Activated CD4-positive, alpha-beta T cell treated with anti-CD3 and anti-CD28 coated beads, Interleukin-2, amount 10 ng/mL, durations not matched to agents 7 days and 5 days (primary cell): ENCODE results near the gene WDFY4. TPM values are rescaled to one million over a fixed set of nuclear protein-coding genes. Genes with fewer than 3 reads are reported as not detected.

Source experiments
- CTCF ChIA-PET: fragments of 350-600 bp; sonication (Branson Sonifier 250); formaldehyde crosslinking; loops from one replicate; lab custom pipeline; 2021; ENCODE audit warnings: antibody characterized with exemption; lab: Charles Lee
- POLR2A ChIA-PET: fragments of 350-600 bp; sonication (Branson Sonifier 250); formaldehyde crosslinking; loops from one replicate; lab custom pipeline; 2021; ENCODE audit warnings: antibody characterized with exemption; lab: Charles Lee
- DNase-seq: peaks from one replicate; pipeline ENCODE4 v3.0.0-alpha.2; 2020
- H3K27ac Mint-ChIP-seq: one replicate; pipeline ENCODE4 v1.8.0; 2021; ENCODE audit warnings: mild to moderate bottlenecking, moderate library complexity, mixed read lengths
- H3K27me3 Mint-ChIP-seq: one replicate; pipeline ENCODE4 v1.8.0; 2021; ENCODE audit warnings: mixed read lengths
- H3K36me3 Mint-ChIP-seq: one replicate; pipeline ENCODE4 v1.8.0; 2021; ENCODE audit warnings: low read depth, mixed read lengths
- H3K4me1 Mint-ChIP-seq: one replicate; pipeline ENCODE4 v1.8.0; 2021; ENCODE audit warnings: mixed read lengths
- H3K4me3 Mint-ChIP-seq: one replicate; pipeline ENCODE4 v1.8.0; 2021; ENCODE audit warnings: mild to moderate bottlenecking, moderate library complexity, mixed read lengths
- H3K9me3 Mint-ChIP-seq: one replicate; pipeline ENCODE4 v1.8.0; 2021; ENCODE audit warnings: mixed read lengths
- total RNA-seq, 2 experiments: library from RNA; stranded (reverse); gene quantifications; one replicate each; pipeline ENCODE4 v1.2.3, GENCODE V29; 2021

Gene WDFY4
- total RNA-seq, 2 experiments from 2014 or later: 0.37 to 0.40 TPM

DNA sequence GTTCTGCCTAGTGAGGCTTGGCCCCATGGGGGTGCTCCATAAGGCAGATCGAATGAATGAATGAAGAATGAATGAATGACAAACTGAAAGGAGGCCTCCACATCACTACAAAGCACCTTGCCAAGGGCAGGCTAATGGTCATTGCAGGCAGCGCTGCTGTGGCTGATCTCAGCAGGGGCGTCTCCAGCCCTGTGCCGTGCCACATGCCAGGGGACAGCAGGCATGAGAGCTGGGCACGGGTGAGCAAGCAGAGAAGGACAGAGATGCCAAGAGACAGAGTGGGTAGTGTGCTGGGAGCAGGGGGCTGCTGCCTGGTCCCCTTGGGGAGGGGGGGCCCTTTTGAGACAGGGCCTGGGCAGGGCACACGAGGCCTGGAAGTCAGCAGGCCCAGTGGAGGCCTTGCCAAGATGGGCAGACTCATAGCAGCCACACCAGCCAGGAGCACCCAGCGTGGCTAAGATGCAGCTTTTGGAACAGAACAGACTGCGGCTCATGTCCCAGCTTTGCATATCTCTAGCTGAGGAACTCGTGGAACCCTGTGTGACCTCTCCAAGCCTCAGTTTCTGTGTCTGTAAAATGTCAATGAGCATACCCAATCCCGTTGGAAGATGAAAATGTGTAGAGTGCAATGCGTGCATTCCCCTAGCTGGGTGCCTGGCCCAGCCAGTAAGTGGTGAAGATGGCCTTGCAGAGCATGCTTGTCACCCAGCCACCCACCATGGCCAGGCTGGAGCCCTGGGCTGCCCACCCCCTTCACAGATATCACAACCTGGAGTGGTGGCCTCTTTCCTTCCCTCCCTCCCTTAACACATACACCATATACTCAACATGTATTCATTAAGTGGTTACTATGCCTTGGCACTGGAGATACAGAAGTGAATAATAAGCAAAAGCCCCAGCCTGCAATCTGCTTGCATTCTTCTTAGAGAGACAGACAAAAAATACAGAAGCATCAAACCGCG is 316.0 kb downstream of the WDFY4 start:
- no peak for DNase-seq
- H3K27me3 Mint-ChIP-seq: no peaks in the 10 kb centered on the region
- no peak overlapping the region for H3K4me3 Mint-ChIP-seq
- no peaks in the 10 kb centered on the region for H3K9me3 Mint-ChIP-seq
- CTCF ChIA-PET: no interaction called here
- POLR2A ChIA-PET: no interaction called here
- H3K4me1 Mint-ChIP-seq: no peaks in the 10 kb centered on the region
- H3K36me3 Mint-ChIP-seq: no peaks in the 10 kb centered on the region
- no peak overlapping the region for H3K27ac Mint-ChIP-seq

DNA sequence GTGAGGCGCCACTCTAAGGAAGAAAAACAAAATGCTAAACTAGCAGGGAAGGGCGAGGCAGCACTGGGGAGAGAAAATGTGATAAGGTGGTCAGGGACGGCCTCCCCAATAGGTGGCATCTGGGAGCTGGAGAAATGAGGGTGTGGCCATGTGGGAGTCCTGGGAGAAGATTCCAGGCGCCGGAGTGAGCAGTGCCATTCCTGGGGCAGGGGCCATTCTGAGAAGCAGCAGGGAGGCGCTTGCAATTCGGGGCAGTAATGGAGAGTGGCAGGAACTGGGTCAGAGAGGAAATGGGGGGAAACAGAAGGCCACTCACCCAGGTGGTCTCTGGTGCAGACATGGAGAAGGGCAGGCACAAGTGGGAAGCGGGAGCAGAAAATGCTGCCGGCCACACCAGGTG is 316.7 kb downstream of the WDFY4 start:
- DNase-seq: no peak
- Mint-ChIP-seq H3K27me3 (no peaks in the 10 kb centered on the region), H3K27ac (no peak overlapping the region), H3K36me3 (no peaks in the 10 kb centered on the region), H3K4me3 (no peak overlapping the region), H3K4me1 (no peaks in the 10 kb centered on the region), H3K9me3 (no peaks in the 10 kb centered on the region)
- CTCF ChIA-PET: no interaction called here
- POLR2A ChIA-PET: no interaction called here

DNA sequence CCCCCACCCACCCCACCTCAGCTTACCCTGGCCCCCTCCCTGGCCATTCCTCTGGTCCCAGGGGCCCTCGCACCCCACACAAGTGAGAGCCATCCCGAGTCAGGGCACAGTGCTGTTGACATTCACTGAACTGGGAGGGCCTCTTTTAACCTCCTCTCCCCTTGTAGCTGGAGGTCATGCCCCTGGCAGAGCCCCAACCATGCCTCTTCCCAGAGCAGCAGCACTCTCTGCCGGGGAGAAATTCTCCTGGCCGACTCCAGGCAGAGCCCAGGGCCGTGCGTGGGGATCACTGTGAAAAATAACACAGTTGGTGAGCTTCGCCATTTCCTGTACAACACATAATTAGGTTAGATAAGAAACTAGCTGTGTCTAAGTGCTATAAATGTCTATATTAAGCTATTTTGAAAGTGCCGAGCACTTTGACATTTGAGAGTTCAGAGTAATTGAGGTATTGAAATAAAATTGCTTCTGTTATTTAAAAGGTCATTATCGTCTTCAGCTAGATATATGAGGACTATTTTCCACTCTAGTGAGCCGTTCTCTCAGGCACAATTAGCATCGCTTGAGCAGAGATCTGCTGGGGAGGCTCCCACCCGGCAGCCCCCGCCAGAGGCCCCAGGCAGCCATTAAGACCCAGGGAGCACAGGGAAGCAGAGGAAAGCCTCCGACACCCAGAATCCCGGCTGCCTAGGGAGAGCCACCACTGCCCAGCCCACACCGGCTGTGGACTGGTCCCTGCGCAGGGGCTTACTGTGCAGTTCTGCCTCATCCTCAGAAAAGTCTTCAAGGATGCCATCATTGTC is 317.4 kb downstream of the WDFY4 start:
- no peaks in the 10 kb centered on the region for H3K9me3 Mint-ChIP-seq
- ChIA-PET CTCF (no interaction called here), POLR2A (no interaction called here)
- no peaks in the 10 kb centered on the region for H3K27me3 Mint-ChIP-seq
- H3K36me3 Mint-ChIP-seq: no peaks in the 10 kb centered on the region
- no peak overlapping the region for H3K27ac Mint-ChIP-seq
- H3K4me1 Mint-ChIP-seq: no peaks in the 10 kb centered on the region
- DNase-seq: no peak
- no peak overlapping the region for H3K4me3 Mint-ChIP-seq

- CTCF ChIA-PET: no interaction called here
- Mint-ChIP-seq H3K9me3 (no peaks in the 10 kb centered on the region), H3K4me1 (no peaks in the 10 kb centered on the region), H3K4me3 (no peak overlapping the region), H3K27ac (no peak overlapping the region), H3K27me3 (no peaks in the 10 kb centered on the region), H3K36me3 (no peaks in the 10 kb centered on the region)
- POLR2A ChIA-PET: no interaction called here
- DNase-seq: no peak
Observed at GRCh38 chr10:49005270-49005669, 320.6 kb downstream of the WDFY4 start.

DNA sequence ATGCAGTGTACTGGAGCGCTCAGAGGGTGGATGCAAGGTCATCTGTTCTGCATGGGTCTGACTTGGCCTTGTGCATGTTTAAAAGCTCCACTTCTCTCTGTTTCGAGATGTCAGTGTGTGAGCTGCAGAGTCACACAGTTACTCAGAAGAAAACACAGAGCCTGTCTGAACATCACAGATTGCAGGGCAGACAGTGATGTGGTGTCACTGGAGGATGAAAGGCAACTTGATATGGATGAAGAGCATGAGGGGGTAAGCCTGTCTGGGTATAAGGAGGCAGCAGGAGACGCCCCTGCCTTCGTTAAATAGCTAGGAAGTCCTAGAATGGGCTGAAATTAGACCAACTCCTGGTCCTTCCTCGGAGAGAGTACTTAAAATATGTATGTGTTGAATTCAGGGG is 322.5 kb downstream of the WDFY4 start:
- POLR2A ChIA-PET: no interaction called here
- Mint-ChIP-seq H3K9me3 (no peaks in the 10 kb centered on the region), H3K4me1 (no peaks in the 10 kb centered on the region), H3K27me3 (no peaks in the 10 kb centered on the region), H3K27ac (no peak overlapping the region), H3K36me3 (no peaks in the 10 kb centered on the region), H3K4me3 (no peak overlapping the region)
- CTCF ChIA-PET: interaction anchor here (0.6 kb wide), 1 partner anchor 64 kb away, joined by 3 read pairs; no protein-coding TSS in a partner anchor
- no peak for DNase-seq

DNA sequence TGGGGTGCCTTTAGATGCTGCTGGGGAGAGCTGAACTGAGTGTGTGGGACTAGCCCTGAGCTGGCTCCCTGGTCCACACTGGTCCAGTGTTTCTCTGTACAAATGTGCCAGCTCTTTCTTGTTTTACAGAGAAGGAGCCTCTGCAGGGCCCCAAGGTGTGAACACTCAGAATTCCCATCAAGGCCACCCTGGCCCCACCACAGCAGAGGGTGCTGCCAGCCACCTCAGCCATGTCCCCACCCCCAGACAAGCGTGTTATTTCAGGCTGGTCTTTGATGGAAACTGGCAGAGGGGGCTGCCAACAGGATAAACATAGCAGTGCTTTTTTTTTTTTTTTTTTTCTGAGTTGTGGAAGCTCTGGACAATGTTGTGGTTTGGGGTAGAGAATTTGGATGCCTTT is 323.4 kb downstream of the WDFY4 start:
- Mint-ChIP-seq H3K4me1 (no peaks in the 10 kb centered on the region), H3K4me3 (no peak overlapping the region), H3K36me3 (no peaks in the 10 kb centered on the region), H3K27ac (no peak overlapping the region), H3K9me3 (no peaks in the 10 kb centered on the region), H3K27me3 (no peaks in the 10 kb centered on the region)
- ChIA-PET CTCF (no interaction called here), POLR2A (no interaction called here)
- DNase-seq: no peak

- CTCF ChIA-PET: no interaction called here
Observed at GRCh38 chr10:49008505-49009198, 324.0 kb downstream of the WDFY4 start.

GRCh38 chr10:49009199-49009979 is 324.7 kb downstream of the WDFY4 start:
- Mint-ChIP-seq H3K9me3 (no peaks in the 10 kb centered on the region), H3K27me3 (no peaks in the 10 kb centered on the region), H3K36me3 (no peaks in the 10 kb centered on the region), H3K27ac (no peak overlapping the region), H3K4me1 (no peaks in the 10 kb centered on the region), H3K4me3 (no peak overlapping the region)
- POLR2A ChIA-PET: no interaction called here
- DNase-seq: no peak
- CTCF ChIA-PET: no interaction called here

More at GRCh38 chr10:49008505-49009198, 324.0 kb downstream of the WDFY4 start:
- Mint-ChIP-seq H3K4me1 (no peaks in the 10 kb centered on the region), H3K4me3 (no peak overlapping the region), H3K36me3 (no peaks in the 10 kb centered on the region), H3K27ac (no peak overlapping the region), H3K9me3 (no peaks in the 10 kb centered on the region), H3K27me3 (no peaks in the 10 kb centered on the region)
- POLR2A ChIA-PET: no interaction called here
- no peak for DNase-seq

DNA sequence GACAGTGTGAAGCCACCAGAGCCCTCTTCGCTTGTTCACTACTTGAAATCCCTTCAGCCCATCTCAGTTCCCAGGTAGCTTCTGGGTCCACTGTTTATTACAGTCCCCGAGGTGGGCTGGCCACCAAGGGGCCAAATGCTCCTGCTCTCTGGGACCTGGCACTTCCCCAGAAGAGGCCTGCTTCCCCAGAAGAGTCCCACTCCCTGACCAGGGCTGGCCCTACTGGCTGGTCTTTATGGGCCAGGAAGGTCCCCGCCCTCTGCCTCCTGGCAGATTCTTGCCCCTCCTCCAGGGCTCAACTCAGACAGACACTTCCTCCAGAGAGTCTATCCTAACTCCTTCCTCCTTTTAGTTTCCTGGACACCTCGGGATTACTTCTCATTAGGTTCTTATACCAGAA is 325.6 kb downstream of the WDFY4 start:
- Mint-ChIP-seq H3K4me1 (no peaks in the 10 kb centered on the region), H3K27ac (no peak overlapping the region), H3K27me3 (no peaks in the 10 kb centered on the region), H3K9me3 (no peaks in the 10 kb centered on the region), H3K36me3 (no peaks in the 10 kb centered on the region), H3K4me3 (no peak overlapping the region)
- CTCF ChIA-PET: no interaction called here
- POLR2A ChIA-PET: no interaction called here
- DNase-seq: no peak

- no peaks in the 10 kb centered on the region for H3K4me1 Mint-ChIP-seq
- H3K27ac Mint-ChIP-seq: no peak overlapping the region
- ChIA-PET POLR2A (no interaction called here), CTCF (no interaction called here)
- H3K4me3 Mint-ChIP-seq: no peak overlapping the region
- no peak for DNase-seq
- H3K36me3 Mint-ChIP-seq: no peaks in the 10 kb centered on the region
- no peaks in the 10 kb centered on the region for H3K27me3 Mint-ChIP-seq
- no peaks in the 10 kb centered on the region for H3K9me3 Mint-ChIP-seq
Observed at GRCh38 chr10:49010865-49011264, 326.2 kb downstream of the WDFY4 start.

DNA sequence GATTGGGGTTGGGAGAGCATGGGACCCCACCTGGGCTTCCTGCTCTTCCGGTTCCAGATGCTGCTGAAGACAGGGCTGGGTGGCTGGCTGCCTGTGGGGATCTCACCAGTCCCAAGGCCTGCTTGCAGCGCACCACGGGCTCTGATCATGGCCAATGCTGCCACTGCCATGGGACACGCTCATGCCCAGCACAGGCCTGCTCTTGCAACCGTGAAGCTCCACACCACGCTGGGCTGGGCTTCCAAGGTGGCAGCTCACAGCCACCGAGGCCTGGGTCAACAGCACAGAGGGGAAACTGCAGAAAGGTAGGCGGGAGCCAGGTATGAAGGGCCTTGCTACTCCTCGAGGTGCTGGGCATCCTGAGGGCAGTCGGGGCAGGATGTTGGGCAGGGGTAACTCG is 327.1 kb downstream of the WDFY4 start:
- CTCF ChIA-PET: no interaction called here
- H3K9me3 Mint-ChIP-seq: no peaks in the 10 kb centered on the region
- H3K27me3 Mint-ChIP-seq: no peaks in the 10 kb centered on the region
- H3K36me3 Mint-ChIP-seq: no peaks in the 10 kb centered on the region
- H3K4me3 Mint-ChIP-seq: no peak overlapping the region
- POLR2A ChIA-PET: no interaction called here
- no peaks in the 10 kb centered on the region for H3K4me1 Mint-ChIP-seq
- H3K27ac Mint-ChIP-seq: no peak overlapping the region
- no peak for DNase-seq

GRCh38 chr10:49012603-49013002 is 327.9 kb downstream of the WDFY4 start:
- ChIA-PET CTCF (no interaction called here), POLR2A (no interaction called here)
- Mint-ChIP-seq H3K27me3 (no peaks in the 10 kb centered on the region), H3K4me1 (no peaks in the 10 kb centered on the region), H3K36me3 (no peaks in the 10 kb centered on the region), H3K9me3 (no peaks in the 10 kb centered on the region), H3K27ac (no peak overlapping the region), H3K4me3 (no peak overlapping the region)
- no peak for DNase-seq
